CD14-positive monocyte (primary cell): ENCODE data around the gene ALG3. TPM values are rescaled to one million over a fixed set of nuclear protein-coding genes. Genes with fewer than 3 reads are reported as not detected.

Experiments used
- DNase-seq, 3 donors: peaks; one replicate each; pipeline ENCODE4 v3.0.0-alpha.2; 2011 to 2022
- H2AFZ ChIP-seq: 2 replicates; pipeline ENCODE4 v1.6.0; 2012; ENCODE audit warnings: mild to moderate bottlenecking, low read depth, low read length, inconsistent platforms; ENCODE audit not compliant: insufficient read depth, poor library complexity, severe bottlenecking
- H3K27ac ChIP-seq, 2 donors: 1 replicate in 1 of 2; 2 replicates in 1 of 2; pipeline ENCODE4 v1.5.1; 2012 to 2013; ENCODE audit warnings: low read length in 2 of 2, control low read depth in 1 of 2, inconsistent platforms in 1 of 2, low read depth in 1 of 2, mild to moderate bottlenecking in 1 of 2
- H3K27me3 ChIP-seq, 2 donors: one replicate each; pipeline versions ENCODE4 v1.6.0 to v1.6.1; 2011 to 2013; ENCODE audit warnings: low read length in 2 of 2; ENCODE audit not compliant: control insufficient read depth in 2 of 2, insufficient read depth in 2 of 2
- H3K36me3 ChIP-seq, 2 donors: replicated peaks in 1 of 2; 1 replicate in 1 of 2; 2 replicates in 1 of 2; pipeline versions ENCODE4 v1.5.1 to v1.6.1; 2012 to 2013; ENCODE audit warnings: low read length in 2 of 2, control low read depth in 1 of 2, inconsistent platforms in 1 of 2, mild to moderate bottlenecking in 1 of 2; ENCODE audit not compliant: insufficient read depth in 2 of 2, control insufficient read depth in 1 of 2
- H3K4me1 ChIP-seq, 2 donors: 1 replicate in 1 of 2; 2 replicates in 1 of 2; pipeline versions ENCODE4 v1.5.1 to v1.6.1; 2012 to 2013; ENCODE audit warnings: low read length in 2 of 2, control low read depth in 1 of 2, inconsistent platforms in 1 of 2, mild to moderate bottlenecking in 1 of 2, moderate library complexity in 1 of 2; ENCODE audit not compliant: insufficient read depth in 2 of 2, control insufficient read depth in 1 of 2
- H3K4me2 ChIP-seq: replicated peaks from 2 replicates; pipeline ENCODE3; 2012; ENCODE audit warnings: low read length, moderate library complexity, mild to moderate bottlenecking; ENCODE audit not compliant: poor library complexity, severe bottlenecking; ENCODE audit errors: extremely low read depth
- H3K4me3 ChIP-seq, 3 experiments: fragments of 200-600 bp in 1 of 3; sonication (generic) in 1 of 3; replicated peaks in 1 of 3; 1 replicate in 2 of 3; 2 replicates in 1 of 3; pipeline ENCODE4 v1.5.1; 2011 to 2013; ENCODE audit warnings: low read length in 3 of 3, mild to moderate bottlenecking in 3 of 3, control low read depth in 2 of 3, low read depth in 2 of 3, inconsistent platforms in 1 of 3, moderate library complexity in 1 of 3
- H3K79me2 ChIP-seq: 2 replicates; pipeline ENCODE4 v1.6.0; 2012; ENCODE audit warnings: mild to moderate bottlenecking, control low read depth, inconsistent platforms, low read length, moderate library complexity; ENCODE audit not compliant: insufficient read depth
- H3K9ac ChIP-seq: 2 replicates; pipeline ENCODE4 v1.6.0; 2017; ENCODE audit warnings: low read length, mild to moderate bottlenecking; ENCODE audit not compliant: insufficient read depth, poor library complexity, severe bottlenecking
- H3K9me3 ChIP-seq, 2 donors: replicated peaks in 1 of 2; 1 replicate in 1 of 2; 2 replicates in 1 of 2; pipeline versions ENCODE4 v1.5.1 to v1.6.1; 2012 to 2013; ENCODE audit warnings: low read length in 2 of 2, control low read depth in 1 of 2; ENCODE audit not compliant: control insufficient read depth in 1 of 2, insufficient read depth in 1 of 2
- H4K20me1 ChIP-seq: 2 replicates; pipeline ENCODE4 v1.6.0; 2012; ENCODE audit warnings: mild to moderate bottlenecking, low read length, control low read depth, moderate library complexity; ENCODE audit not compliant: insufficient read depth
- H3K27ac Mint-ChIP-seq, 7 donors: one replicate each; pipeline ENCODE4 v1.8.0; 2020; ENCODE audit warnings: mild to moderate bottlenecking in 7 of 7, mixed read lengths in 7 of 7, moderate library complexity in 6 of 7, inconsistent platforms in 2 of 7
- H3K27me3 Mint-ChIP-seq, 3 donors: one replicate each; pipeline ENCODE4 v1.8.0; 2021 to 2022; ENCODE audit warnings: low read depth in 3 of 3, mild to moderate bottlenecking in 3 of 3, mixed read lengths in 3 of 3, moderate library complexity in 3 of 3, inconsistent platforms in 1 of 3
- H3K36me3 Mint-ChIP-seq, 2 donors: one replicate each; pipeline ENCODE4 v1.8.0; 2020; ENCODE audit warnings: mixed read lengths in 2 of 2, inconsistent platforms in 1 of 2, mild to moderate bottlenecking in 1 of 2
- H3K4me1 Mint-ChIP-seq: one replicate; pipeline ENCODE4 v1.8.0; 2020; ENCODE audit warnings: mild to moderate bottlenecking, mixed read lengths
- H3K4me3 Mint-ChIP-seq, 2 donors: one replicate each; pipeline ENCODE4 v1.8.0; 2020; ENCODE audit warnings: mild to moderate bottlenecking in 2 of 2, mixed read lengths in 2 of 2, moderate library complexity in 1 of 2
- H3K9me3 Mint-ChIP-seq, 7 donors: one replicate each; pipeline ENCODE4 v1.8.0; 2020 to 2022; ENCODE audit warnings: mixed read lengths in 7 of 7, mild to moderate bottlenecking in 6 of 7, moderate library complexity in 6 of 7, inconsistent platforms in 2 of 7
- WGBS: methylation state at CpG from one replicate; pipeline ENCODE4 v1.1.5; 2013; ENCODE audit warnings: missing lambda C conversion rate; ENCODE audit not compliant: insufficient coverage; 5-methylcytosine and 5-hydroxymethylcytosine counted together
- intact Hi-C, 2 donors: fragments of 100-400 bp; cut with micrococcal nuclease; formaldehyde crosslinking; loops; one replicate each; pipeline versions ENCODE4 v1.15.0 to v1.15.1; 2023
- polyA plus RNA-seq, 3 donors: library from polyadenylated mRNA; depleted of rRNA in 1 of 3; unstranded in 2 of 3; stranded (reverse) in 1 of 3; fragments of 300-500 nt in 2 of 3; fragments of >200 nt in 1 of 3; fragmentation: Illumina TruSeq in 2 of 3; gene quantifications; 1 replicate in 2 of 3; 2 replicates in 1 of 3; pipeline ENCODE4 v1.2.3, GENCODE V29; 2012 to 2021
- TF ChIP-seq, protein P1 (sequence below): fragments of 200-600 bp; IDR thresholded peaks from one replicate; pipeline ENCODE4 v1.8.0; 2022; ENCODE audit warnings: antibody characterized with exemption, mild to moderate bottlenecking

Gene ALG3
- polyA plus RNA-seq, 3 donors = 29.0 to 60.8 (median 56.4) TPM

GRCh38 chr3:184291044-184291737 is 42.4 kb upstream of the ALG3 start:
- 97% methylated on average over 21 of the region's 22 CpGs for WGBS
- Histone ChIP-seq H3K36me3 (no peaks in the 10 kb centered on the region), H3K27me3 (peaks cover 0 to 3% of the 10 kb centered on the region in 2 donors), H3K4me1 (no peaks in the 10 kb centered on the region), H3K4me3 (no peak overlapping the region), H3K9me3 (no peaks in the 10 kb centered on the region), H3K9ac (no peak overlapping the region), H4K20me1 (no peaks in the 10 kb centered on the region), H2AFZ (no peak overlapping the region), H3K79me2 (no peaks in the 10 kb centered on the region), H3K4me2 (no peak overlapping the region), H3K27ac (no peak overlapping the region)
- Mint-ChIP-seq H3K36me3 (no peaks in the 10 kb centered on the region), H3K4me3 (no peak overlapping the region), H3K27ac (no peak overlapping the region), H3K9me3 (peaks cover 0 to 1% (median 0%) of the 10 kb centered on the region in 7 donors), H3K27me3 (peaks cover 6 to 25% (median 24%) of the 10 kb centered on the region in 3 donors), H3K4me1 (peaks cover 4% of the 10 kb centered on the region)
- intact Hi-C loops = no loop called here
- DNase-seq = no peak
- TF ChIP-seq, protein P1, sequence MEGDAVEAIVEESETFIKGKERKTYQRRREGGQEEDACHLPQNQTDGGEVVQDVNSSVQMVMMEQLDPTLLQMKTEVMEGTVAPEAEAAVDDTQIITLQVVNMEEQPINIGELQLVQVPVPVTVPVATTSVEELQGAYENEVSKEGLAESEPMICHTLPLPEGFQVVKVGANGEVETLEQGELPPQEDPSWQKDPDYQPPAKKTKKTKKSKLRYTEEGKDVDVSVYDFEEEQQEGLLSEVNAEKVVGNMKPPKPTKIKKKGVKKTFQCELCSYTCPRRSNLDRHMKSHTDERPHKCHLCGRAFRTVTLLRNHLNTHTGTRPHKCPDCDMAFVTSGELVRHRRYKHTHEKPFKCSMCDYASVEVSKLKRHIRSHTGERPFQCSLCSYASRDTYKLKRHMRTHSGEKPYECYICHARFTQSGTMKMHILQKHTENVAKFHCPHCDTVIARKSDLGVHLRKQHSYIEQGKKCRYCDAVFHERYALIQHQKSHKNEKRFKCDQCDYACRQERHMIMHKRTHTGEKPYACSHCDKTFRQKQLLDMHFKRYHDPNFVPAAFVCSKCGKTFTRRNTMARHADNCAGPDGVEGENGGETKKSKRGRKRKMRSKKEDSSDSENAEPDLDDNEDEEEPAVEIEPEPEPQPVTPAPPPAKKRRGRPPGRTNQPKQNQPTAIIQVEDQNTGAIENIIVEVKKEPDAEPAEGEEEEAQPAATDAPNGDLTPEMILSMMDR = no peak

- 93% methylated on average over 3 of the region's 10 CpGs for WGBS
- peaks cover 6 to 28% (median 28%) of the 10 kb centered on the region in 3 donors for H3K27me3 Mint-ChIP-seq
- peaks cover 4% of the 10 kb centered on the region for H3K4me1 Mint-ChIP-seq
- intact Hi-C loops = no loop called here
- no peaks in the 10 kb centered on the region for H3K4me1 ChIP-seq
- H3K27ac ChIP-seq = no peak overlapping the region
- no peaks in the 10 kb centered on the region for H3K79me2 ChIP-seq
- H3K36me3 ChIP-seq = no peaks in the 10 kb centered on the region
- H3K36me3 Mint-ChIP-seq = no peaks in the 10 kb centered on the region
- TF ChIP-seq, protein P1 = no peak
- H2AFZ ChIP-seq = no peak overlapping the region
- H3K9ac ChIP-seq = no peak overlapping the region
- H3K27ac Mint-ChIP-seq = peak overlapping the region in 1 of 7 donors; percentile 3
- DNase-seq = no peak
- H4K20me1 ChIP-seq = no peaks in the 10 kb centered on the region
- H3K9me3 ChIP-seq = no peaks in the 10 kb centered on the region
- H3K27me3 ChIP-seq = peaks cover 0 to 3% of the 10 kb centered on the region in 2 donors
- H3K9me3 Mint-ChIP-seq = peaks cover 0 to 1% (median 0%) of the 10 kb centered on the region in 7 donors
- no peak overlapping the region for H3K4me3 ChIP-seq
- no peak overlapping the region for H3K4me3 Mint-ChIP-seq
- no peak overlapping the region for H3K4me2 ChIP-seq
These were observed 41.6 kb upstream of the ALG3 start for GRCh38 chr3:184290331-184290730.
